ENCODE data around the gene CD24.

Gene CD24

DNA sequence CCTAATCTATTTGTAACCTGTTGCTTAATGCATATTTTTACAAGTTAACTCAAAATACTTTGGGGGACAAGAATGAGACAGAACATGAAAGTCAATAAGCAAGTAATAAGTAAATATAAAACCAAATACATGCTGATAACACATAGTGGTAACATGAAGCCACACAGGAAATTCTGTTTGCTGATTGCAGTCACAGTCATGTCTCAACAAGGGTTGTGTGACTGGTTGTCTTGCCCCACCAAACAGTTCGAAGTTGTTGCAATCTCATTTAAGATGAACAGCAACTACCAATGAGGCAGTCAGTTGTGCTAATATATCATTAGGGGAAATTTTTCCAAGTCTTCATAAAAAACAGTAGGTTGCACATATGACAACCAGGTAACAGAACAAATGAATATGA is 14.5 kb downstream of the CD24 start:
- TF ChIP-seq EGR1 (IDR thresholded peaks at IDR 0.05) (no peak), REST (IDR thresholded peaks at IDR 0.05; ENCODE audit: low read depth) (no peak), FOXM1 (IDR thresholded peaks at IDR 0.05; ENCODE audit: borderline replicate concordance, low read depth) (no peak), CEBPB (IDR thresholded peaks at IDR 0.05) (no peak), YY1 (IDR thresholded peaks at IDR 0.05; ENCODE audit: low read depth) (no peak), TCF12 (IDR thresholded peaks at IDR 0.05; ENCODE audit: low read depth) (no peak), RAD21 (IDR thresholded peaks at IDR 0.05; ENCODE audit: low read depth) (no peak), NFIC (IDR thresholded peaks at IDR 0.05) (no peak)
- TF ChIP-seq, protein P1, sequence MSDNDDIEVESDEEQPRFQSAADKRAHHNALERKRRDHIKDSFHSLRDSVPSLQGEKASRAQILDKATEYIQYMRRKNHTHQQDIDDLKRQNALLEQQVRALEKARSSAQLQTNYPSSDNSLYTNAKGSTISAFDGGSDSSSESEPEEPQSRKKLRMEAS (IDR thresholded peaks at IDR 0.05): no peak

DNA sequence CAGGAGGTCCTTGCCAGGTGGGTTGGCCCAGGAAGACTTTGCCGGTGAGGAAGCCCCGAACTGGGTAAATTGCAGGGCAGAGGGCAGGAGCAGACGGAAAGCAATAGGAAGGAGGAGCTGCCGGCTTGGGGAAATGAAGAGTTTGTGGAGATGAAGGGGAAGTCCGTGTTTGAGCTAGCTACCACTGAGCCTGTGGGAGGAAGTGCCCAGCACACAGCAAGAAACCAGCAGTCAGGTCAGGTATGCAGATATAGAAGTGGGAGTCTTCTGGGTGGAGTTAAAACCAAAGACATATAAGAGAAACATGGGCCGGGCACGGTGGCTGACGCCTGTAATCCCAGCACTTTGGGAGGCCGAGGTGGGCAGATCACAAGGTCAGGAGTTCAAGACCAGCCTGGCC is 34.7 kb downstream of the CD24 start:
- TF ChIP-seq ZBTB7A (IDR thresholded peaks at IDR 0.05; ENCODE audit: low read depth) (no peak), FOXM1 (IDR thresholded peaks at IDR 0.05; ENCODE audit: borderline replicate concordance, low read depth) (no peak), TCF12 (IDR thresholded peaks at IDR 0.05; ENCODE audit: low read depth) (no peak), TAF1 (IDR thresholded peaks at IDR 0.05; ENCODE audit: low read depth) (no peak), CEBPB (IDR thresholded peaks at IDR 0.05) (no peak), TEAD4 (IDR thresholded peaks at IDR 0.05) (no peak), RAD21 (IDR thresholded peaks at IDR 0.05; ENCODE audit: low read depth) (no peak), CREB1 (IDR thresholded peaks at IDR 0.05; ENCODE audit: low read depth) (no peak), EGR1 (IDR thresholded peaks at IDR 0.05) (no peak), NFIC (IDR thresholded peaks at IDR 0.05) (no peak), EP300 (IDR thresholded peaks at IDR 0.05; ENCODE audit: borderline replicate concordance) (no peak), YY1 (IDR thresholded peaks at IDR 0.05; ENCODE audit: low read depth) (no peak)
- TF ChIP-seq, protein P2, sequence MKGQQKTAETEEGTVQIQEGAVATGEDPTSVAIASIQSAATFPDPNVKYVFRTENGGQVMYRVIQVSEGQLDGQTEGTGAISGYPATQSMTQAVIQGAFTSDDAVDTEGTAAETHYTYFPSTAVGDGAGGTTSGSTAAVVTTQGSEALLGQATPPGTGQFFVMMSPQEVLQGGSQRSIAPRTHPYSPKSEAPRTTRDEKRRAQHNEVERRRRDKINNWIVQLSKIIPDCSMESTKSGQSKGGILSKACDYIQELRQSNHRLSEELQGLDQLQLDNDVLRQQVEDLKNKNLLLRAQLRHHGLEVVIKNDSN (IDR thresholded peaks at IDR 0.05): no peak
- TF ChIP-seq, protein P1 (IDR thresholded peaks at IDR 0.05): no peak

DNA sequence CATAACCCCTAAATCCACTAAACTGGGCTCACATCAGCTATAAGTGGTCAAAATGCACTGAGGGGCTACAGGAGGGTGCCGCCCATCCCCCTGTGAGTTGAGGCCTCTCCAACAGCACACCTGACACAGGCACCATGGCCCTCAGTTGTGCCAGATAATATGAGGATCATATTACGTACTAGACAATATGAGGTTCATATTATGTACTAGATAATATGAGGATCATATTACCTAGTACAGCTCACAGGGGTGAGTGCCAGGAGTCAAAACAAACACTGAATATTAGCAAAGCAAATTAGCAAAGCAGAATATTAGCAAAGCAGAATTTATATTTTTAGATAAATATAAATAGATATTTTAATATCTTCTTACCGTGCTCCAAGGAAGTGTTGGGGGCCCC is 35.3 kb downstream of the CD24 start:
- TF ChIP-seq TCF12 (IDR thresholded peaks at IDR 0.05; ENCODE audit: low read depth): no peak
- TF ChIP-seq CEBPB (IDR thresholded peaks at IDR 0.05): no peak
- TF ChIP-seq, protein P2 (IDR thresholded peaks at IDR 0.05): no peak
- no peak for TF ChIP-seq CREB1 (IDR thresholded peaks at IDR 0.05; ENCODE audit: low read depth)
- TF ChIP-seq FOXM1 (IDR thresholded peaks at IDR 0.05; ENCODE audit: borderline replicate concordance, low read depth): no peak
- no peak for TF ChIP-seq REST (IDR thresholded peaks at IDR 0.05; ENCODE audit: low read depth)
- TF ChIP-seq NFIC (IDR thresholded peaks at IDR 0.05): no peak
- no peak for TF ChIP-seq EP300 (IDR thresholded peaks at IDR 0.05; ENCODE audit: borderline replicate concordance)
- TF ChIP-seq RAD21 (IDR thresholded peaks at IDR 0.05; ENCODE audit: low read depth): no peak
- TF ChIP-seq, protein P1 (IDR thresholded peaks at IDR 0.05): no peak
- TF ChIP-seq ZBTB7A (IDR thresholded peaks at IDR 0.05; ENCODE audit: low read depth): no peak
- TF ChIP-seq EGR1 (IDR thresholded peaks at IDR 0.05): no peak

GRCh38 chr6:106927531-106928398 is 46.8 kb downstream of the CD24 start:
- TF ChIP-seq TAF1 (IDR thresholded peaks at IDR 0.05; ENCODE audit: low read depth) (no peak), CEBPB (IDR thresholded peaks at IDR 0.05) (no peak), EP300 (IDR thresholded peaks at IDR 0.05; ENCODE audit: borderline replicate concordance) (no peak), TEAD4 (IDR thresholded peaks at IDR 0.05) (no peak), RAD21 (IDR thresholded peaks at IDR 0.05; ENCODE audit: low read depth) (0 out of 2 replicates have a peak, but pooled peaks have one; percentile 2), FOXM1 (IDR thresholded peaks at IDR 0.05; ENCODE audit: borderline replicate concordance, low read depth) (no peak), REST (IDR thresholded peaks at IDR 0.05; ENCODE audit: low read depth) (peak; percentile 98), CREB1 (IDR thresholded peaks at IDR 0.05; ENCODE audit: low read depth) (no peak), NFIC (IDR thresholded peaks at IDR 0.05) (no peak), EGR1 (IDR thresholded peaks at IDR 0.05) (no peak), ZBTB7A (IDR thresholded peaks at IDR 0.05; ENCODE audit: low read depth) (no peak), YY1 (IDR thresholded peaks at IDR 0.05; ENCODE audit: low read depth) (no peak), TCF12 (IDR thresholded peaks at IDR 0.05; ENCODE audit: low read depth) (no peak)
- TF ChIP-seq, protein P1 (IDR thresholded peaks at IDR 0.05): no peak
- TF ChIP-seq, protein P2 (IDR thresholded peaks at IDR 0.05): no peak
